ENCODE data around the gene CCNK. TPM values are rescaled to one million over a fixed set of nuclear protein-coding genes. Genes with fewer than 3 reads are reported as not detected.

The CCNK gene
- total RNA-seq, 2 experiments from 2014 or later, result 140 to 151 TPM

DNA sequence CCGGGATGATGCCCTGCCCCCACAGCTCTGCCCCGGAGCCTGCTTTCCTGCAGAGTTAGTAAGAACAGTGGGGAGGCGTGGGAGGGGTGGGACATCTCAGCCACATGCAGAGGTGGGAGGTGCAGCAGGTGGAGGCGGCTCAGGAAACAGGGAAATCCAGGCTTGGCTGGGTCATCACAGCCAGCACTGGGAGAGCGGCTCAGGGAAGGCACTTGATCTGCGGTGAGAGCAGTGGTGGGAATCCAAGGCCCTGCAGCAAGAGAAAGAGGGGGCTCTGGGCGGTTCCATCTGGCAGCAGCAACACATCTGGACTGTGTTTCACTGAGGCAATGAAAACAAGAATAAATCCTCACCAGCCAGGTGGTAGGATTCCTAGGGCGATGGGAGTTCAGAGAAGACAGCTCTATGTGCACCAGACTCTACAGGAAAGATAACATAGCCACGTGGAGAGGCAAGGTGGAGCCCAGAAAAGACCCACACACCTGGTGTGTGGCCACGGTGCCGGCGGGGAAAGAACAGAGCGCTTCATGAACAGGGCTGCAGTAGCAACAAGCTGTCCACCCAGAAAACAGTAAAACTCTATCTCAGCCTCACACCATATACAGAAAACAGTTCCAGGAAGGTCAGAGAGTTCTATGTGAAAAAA lies 65.1 kb downstream of the CCNK start:
- Mint-ChIP-seq H3K27ac (no peak overlapping the region), H3K27me3 (no peaks in the 10 kb centered on the region), H3K4me1 (ENCODE audit: low read depth) (peaks cover 2% of the 10 kb centered on the region), H3K36me3 (ENCODE audit: low read depth) (no peaks in the 10 kb centered on the region), H3K4me3 (no peak overlapping the region), H3K9me3 (no peaks in the 10 kb centered on the region)
- no peak overlapping the region for H3K4me3 ChIP-seq (ENCODE audit: low read length)
- no peaks in the 10 kb centered on the region for H3K27me3 ChIP-seq (ENCODE audit: control insufficient read depth in 1 of 2, insufficient read depth in 2 of 2, low read length in 2 of 2)
- intact Hi-C loops (cut with DNase I, micrococcal nuclease), result no loop called here
- ChIA-PET POLR2A (no interaction called here), CTCF (no interaction called here)
- TF ChIP-seq, protein P1, sequence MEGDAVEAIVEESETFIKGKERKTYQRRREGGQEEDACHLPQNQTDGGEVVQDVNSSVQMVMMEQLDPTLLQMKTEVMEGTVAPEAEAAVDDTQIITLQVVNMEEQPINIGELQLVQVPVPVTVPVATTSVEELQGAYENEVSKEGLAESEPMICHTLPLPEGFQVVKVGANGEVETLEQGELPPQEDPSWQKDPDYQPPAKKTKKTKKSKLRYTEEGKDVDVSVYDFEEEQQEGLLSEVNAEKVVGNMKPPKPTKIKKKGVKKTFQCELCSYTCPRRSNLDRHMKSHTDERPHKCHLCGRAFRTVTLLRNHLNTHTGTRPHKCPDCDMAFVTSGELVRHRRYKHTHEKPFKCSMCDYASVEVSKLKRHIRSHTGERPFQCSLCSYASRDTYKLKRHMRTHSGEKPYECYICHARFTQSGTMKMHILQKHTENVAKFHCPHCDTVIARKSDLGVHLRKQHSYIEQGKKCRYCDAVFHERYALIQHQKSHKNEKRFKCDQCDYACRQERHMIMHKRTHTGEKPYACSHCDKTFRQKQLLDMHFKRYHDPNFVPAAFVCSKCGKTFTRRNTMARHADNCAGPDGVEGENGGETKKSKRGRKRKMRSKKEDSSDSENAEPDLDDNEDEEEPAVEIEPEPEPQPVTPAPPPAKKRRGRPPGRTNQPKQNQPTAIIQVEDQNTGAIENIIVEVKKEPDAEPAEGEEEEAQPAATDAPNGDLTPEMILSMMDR (IDR thresholded peaks at IDR 0.05), result no peak
- ATAC-seq (ENCODE audit: poor library complexity) (no peak), DNase-seq (no peak)
- H3K36me3 ChIP-seq (ENCODE audit: insufficient read depth, low read length), result no peaks in the 10 kb centered on the region
- H3K27ac ChIP-seq (ENCODE audit: low read depth in 1 of 2, low read length in 2 of 2), result no peak overlapping the region
- H3K9me3 ChIP-seq (ENCODE audit: control insufficient read depth in 1 of 2, insufficient read depth in 1 of 2, low read length in 2 of 2), result no peaks in the 10 kb centered on the region
- peaks cover 5% of the 10 kb centered on the region for H3K4me1 ChIP-seq (ENCODE audit: insufficient read depth, low read length)

DNA sequence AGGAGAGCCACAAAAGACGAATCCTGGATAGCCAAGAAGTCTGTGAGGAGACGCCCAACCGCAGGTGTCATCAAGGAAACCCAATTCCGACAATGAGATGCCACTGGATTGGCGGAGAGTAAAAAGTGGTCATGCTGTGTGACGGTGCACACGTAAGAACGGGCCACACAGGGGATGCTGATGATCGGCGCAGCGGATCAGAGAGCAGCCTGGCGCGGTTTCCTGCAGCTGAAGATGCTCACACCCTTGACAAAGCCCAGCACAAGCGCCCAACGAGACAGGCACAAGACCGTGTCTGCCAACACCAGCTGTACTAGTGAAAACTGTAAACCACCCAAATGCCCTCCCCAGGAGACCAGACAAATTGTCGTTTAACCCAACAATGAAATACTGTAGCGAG lies 67.0 kb downstream of the CCNK start:
- Mint-ChIP-seq H3K27ac (no peak overlapping the region), H3K4me3 (no peak overlapping the region), H3K4me1 (ENCODE audit: low read depth) (no peaks in the 10 kb centered on the region), H3K27me3 (no peaks in the 10 kb centered on the region), H3K9me3 (no peaks in the 10 kb centered on the region), H3K36me3 (ENCODE audit: low read depth) (no peaks in the 10 kb centered on the region)
- Histone ChIP-seq H3K9me3 (ENCODE audit: control insufficient read depth in 1 of 2, insufficient read depth in 1 of 2, low read length in 2 of 2) (no peaks in the 10 kb centered on the region), H3K4me3 (ENCODE audit: low read length) (no peak overlapping the region), H3K27ac (ENCODE audit: low read depth in 1 of 2, low read length in 2 of 2) (no peak overlapping the region), H3K36me3 (ENCODE audit: insufficient read depth, low read length) (no peaks in the 10 kb centered on the region), H3K27me3 (ENCODE audit: control insufficient read depth in 1 of 2, insufficient read depth in 2 of 2, low read length in 2 of 2) (no peaks in the 10 kb centered on the region), H3K4me1 (ENCODE audit: insufficient read depth, low read length) (no peaks in the 10 kb centered on the region)
- TF ChIP-seq, protein P1 (IDR thresholded peaks at IDR 0.05), result no peak
- ATAC-seq (ENCODE audit: poor library complexity) (no peak), DNase-seq (no peak)
- ChIA-PET POLR2A (no interaction called here), CTCF (no interaction called here)
- intact Hi-C loops (cut with DNase I, micrococcal nuclease), result no loop called here

DNA sequence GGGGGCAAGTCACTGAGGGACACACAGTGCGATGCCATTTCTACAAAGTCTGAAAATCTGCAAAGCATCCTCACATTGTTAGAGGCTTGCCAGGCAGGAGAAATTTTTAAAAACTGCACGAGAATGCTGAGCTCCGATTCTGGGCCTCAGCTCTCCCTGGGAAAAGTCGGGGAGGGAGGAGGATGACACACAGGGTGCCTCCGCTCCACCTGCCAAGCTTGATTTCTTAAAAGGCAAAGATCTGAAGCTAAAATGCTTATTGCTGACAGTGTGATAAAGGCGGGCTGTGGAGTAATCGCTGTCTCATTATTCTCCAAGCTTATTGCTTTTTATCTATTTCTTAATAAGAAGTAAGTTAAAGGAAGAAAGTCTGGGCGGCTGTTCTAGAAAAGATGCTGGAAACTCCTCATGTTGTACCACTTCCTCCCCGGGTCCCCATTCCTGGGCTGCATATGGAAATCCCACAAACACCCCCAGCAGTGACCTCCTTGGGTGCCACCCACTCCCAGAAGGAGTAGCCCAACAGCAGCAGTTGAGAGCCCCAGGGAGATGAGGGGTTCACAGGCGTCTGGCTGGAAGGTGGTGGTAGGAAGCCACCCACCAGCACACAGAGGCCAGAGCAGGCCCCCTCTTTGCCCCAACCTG lies 67.8 kb downstream of the CCNK start:
- Histone ChIP-seq H3K27ac (ENCODE audit: low read depth in 1 of 2, low read length in 2 of 2) (no peak overlapping the region), H3K9me3 (ENCODE audit: control insufficient read depth in 1 of 2, insufficient read depth in 1 of 2, low read length in 2 of 2) (no peaks in the 10 kb centered on the region), H3K4me3 (ENCODE audit: low read length) (no peak overlapping the region), H3K27me3 (ENCODE audit: control insufficient read depth in 1 of 2, insufficient read depth in 2 of 2, low read length in 2 of 2) (no peaks in the 10 kb centered on the region), H3K36me3 (ENCODE audit: insufficient read depth, low read length) (no peaks in the 10 kb centered on the region), H3K4me1 (ENCODE audit: insufficient read depth, low read length) (no peaks in the 10 kb centered on the region)
- H3K9me3 Mint-ChIP-seq, result no peaks in the 10 kb centered on the region
- CTCF ChIA-PET, result no interaction called here
- POLR2A ChIA-PET, result no interaction called here
- ATAC-seq (ENCODE audit: poor library complexity) (no peak), DNase-seq (no peak)
- no peak overlapping the region for H3K27ac Mint-ChIP-seq
- no peaks in the 10 kb centered on the region for H3K27me3 Mint-ChIP-seq
- intact Hi-C loops (cut with DNase I, micrococcal nuclease), result no loop called here
- no peaks in the 10 kb centered on the region for H3K4me1 Mint-ChIP-seq (ENCODE audit: low read depth)
- TF ChIP-seq, protein P1 (IDR thresholded peaks at IDR 0.05), result no peak
- H3K36me3 Mint-ChIP-seq (ENCODE audit: low read depth), result no peaks in the 10 kb centered on the region
- H3K4me3 Mint-ChIP-seq, result no peak overlapping the region

All from CD4-positive, alpha-beta T cell (primary cell).